NCI-H2196 (cell line): ENCODE measurements around the gene CASP5.

ENCODE experiments used
- DNase-seq: peaks from one replicate; lab custom pipeline; 2025; ENCODE audit not compliant: unreplicated experiment; lab: John Stamatoyannopoulos, UW

CASP5 gene

DNA sequence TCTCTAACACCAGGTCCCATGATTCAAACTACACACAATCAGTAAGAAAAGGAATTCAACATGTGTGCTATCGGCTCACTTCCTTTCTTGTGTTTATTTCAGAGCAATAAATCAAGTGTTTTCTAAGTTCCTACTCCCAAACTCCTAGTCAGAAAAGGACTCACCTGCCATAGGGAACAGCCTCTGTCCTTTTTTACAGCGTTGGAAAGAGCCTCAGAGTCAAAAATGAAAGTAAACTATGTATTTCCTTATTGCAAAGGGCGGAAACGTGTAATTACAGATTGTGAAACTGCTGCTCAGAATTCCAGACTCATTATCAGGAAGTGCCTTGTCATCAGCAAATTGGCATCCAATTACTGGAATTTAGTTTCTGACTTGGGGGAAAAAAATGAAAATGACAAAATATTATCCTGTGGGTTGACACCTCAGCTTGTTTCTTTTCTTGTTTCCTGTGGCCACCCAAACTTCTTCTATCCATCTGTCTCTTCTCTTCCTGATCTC lies 54.6 kb downstream of the CASP5 start, which contains the start of gene CASP4:
TSS of gene CASP4 (minus strand) at position 220 of the 501 bp plus-strand sequence. CDS start at position 171, 49 bp downstream.
- DNase-seq, result peak; percentile 24

DNA sequence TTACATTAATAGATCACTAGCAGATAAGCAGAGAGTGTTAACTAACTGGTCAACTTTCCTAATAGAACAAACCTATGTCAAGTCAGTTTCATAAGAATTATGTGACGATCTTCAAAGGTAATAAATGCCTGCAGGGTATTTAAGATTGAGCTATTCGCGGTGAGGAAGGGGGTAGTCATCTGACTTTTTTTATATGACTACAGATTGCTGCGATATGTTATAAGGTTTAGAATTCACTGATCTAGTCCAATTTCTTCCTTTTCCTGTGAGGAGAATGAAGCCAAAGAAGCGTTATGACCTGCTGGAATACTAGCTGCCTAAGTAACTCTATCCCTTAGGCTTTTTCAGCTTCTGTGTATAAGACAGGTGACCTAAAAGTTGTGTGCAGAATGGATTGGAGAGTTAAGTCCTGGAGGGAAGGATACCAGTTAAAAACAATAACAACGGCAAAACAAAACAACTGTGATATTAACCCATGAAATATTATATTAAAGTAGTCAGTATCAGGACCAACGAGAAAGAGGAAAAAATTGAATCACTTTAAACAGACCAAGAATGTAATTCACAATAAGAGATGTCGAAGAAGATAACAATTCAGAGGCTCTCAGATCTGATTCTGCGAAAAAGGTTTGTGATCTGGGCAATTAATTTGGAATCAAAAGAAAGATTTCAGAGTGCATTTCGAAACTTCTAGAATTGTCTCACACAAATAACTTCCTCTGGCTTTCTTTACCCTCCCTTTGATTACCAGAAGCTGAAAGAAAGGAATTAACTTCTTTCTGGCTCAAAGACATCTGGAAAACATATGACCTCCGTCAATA lies 55.2 kb downstream of the CASP5 start:
- DNase-seq, result no peak

DNA sequence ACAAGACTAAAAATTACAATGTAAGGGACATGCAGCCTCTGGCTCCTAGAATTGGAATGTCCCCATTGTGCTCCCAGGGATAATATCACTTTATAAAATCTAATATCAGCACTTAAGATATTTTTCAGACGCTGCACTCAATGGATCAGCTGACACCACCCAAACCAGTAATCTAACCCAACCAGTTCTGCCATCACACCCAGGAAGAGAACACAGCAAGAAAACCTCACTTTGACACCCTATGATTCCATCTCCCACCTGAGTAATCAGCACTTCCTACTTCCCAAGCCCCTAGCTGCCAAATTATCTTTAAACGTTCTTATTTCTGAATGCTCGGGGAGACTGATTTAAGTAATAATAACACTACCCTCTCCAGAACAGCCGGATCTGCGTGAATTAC lies 57.2 kb downstream of the CASP5 start:
- DNase-seq, result no peak

GRCh38 chr11:104964247-104964646 lies 58.7 kb downstream of the CASP5 start:
- DNase-seq, result no peak

- DNase-seq, result no peak
Measured at GRCh38 chr11:104962852-104963251, 60.1 kb downstream of the CASP5 start.

DNA sequence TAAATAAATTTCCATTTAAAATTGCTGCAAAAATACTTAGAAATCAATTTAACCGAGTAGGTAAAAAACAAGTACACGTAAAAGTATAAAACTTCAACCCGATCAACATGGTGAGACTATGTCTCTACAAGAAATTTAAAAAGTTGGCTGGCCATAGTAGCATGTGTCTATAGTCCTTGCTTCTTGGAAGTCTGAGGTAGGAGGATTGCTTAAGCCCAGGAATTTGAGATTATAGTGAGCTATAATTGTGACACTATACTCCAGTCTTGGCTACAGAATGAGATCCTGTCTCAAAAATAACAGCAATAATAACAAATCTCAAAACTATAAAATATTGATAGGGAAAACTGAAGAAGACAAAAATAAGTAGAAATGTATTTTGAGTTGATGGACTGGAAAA lies 65.7 kb downstream of the CASP5 start:
- DNase-seq, result no peak

- DNase-seq, result no peak
Measured at GRCh38 chr11:104956528-104956927, 66.4 kb downstream of the CASP5 start.

DNA sequence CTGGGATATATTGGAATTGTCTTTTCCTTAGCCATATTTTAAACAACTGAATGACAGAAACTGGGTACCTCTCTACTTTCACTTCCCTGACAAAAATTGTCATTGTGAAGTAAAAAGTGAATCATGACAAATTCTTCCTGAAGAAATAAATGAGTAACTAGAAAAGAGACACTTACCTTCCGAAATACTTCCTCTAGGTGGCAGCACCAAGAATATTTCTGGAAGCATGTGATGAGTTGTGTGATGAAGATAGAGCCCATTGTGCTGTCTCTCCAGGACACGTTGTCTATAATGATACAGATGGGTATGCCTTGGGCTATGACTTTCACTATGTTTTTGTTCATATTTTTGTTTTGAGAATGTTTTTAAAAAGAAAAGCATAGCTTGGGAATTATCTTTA lies 76.1 kb downstream of the CASP5 start:
- peak; percentile 3 for DNase-seq
